Loucy (cell line): ENCODE results near the gene SHOX.

Experiments used
- EZH2phosphoT487 ChIP-seq: fragments of 200-600 bp; IDR thresholded peaks from 2 replicates; pipeline ENCODE4 v1.6.1; 2018; ENCODE audit warnings: antibody characterized with exemption, mild to moderate bottlenecking, moderate library complexity, borderline replicate concordance
- TF ChIP-seq, protein P1 (sequence below): fragments of 200-600 bp; sonication (generic); conservative IDR thresholded peaks from 2 replicates; pipeline ENCODE4 v1.5.1; 2014; ENCODE audit warnings: mild to moderate bottlenecking, antibody characterized with exemption, low read length

DNA sequence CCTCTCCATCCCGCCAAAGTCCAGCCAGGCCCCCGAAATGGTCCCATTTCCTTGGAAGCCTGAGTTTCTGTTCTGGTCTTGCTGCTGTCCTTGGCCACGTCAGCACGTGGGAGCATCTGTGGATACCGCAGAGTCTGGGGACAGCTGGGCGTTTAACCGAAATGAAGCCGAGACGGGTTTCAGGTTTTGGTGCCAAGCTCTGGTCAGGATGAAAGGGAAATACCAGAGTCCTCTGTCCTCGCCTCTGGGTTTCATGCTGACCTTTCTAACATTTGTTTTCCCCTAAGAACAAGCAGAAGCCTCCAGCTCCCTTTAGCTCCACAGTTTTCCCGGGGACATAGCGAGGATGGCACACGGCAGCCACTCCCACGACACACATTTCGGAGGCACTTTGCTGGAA is 19.7 kb downstream of the SHOX start:
- no peak for TF ChIP-seq EZH2phosphoT487
- TF ChIP-seq, protein P1, sequence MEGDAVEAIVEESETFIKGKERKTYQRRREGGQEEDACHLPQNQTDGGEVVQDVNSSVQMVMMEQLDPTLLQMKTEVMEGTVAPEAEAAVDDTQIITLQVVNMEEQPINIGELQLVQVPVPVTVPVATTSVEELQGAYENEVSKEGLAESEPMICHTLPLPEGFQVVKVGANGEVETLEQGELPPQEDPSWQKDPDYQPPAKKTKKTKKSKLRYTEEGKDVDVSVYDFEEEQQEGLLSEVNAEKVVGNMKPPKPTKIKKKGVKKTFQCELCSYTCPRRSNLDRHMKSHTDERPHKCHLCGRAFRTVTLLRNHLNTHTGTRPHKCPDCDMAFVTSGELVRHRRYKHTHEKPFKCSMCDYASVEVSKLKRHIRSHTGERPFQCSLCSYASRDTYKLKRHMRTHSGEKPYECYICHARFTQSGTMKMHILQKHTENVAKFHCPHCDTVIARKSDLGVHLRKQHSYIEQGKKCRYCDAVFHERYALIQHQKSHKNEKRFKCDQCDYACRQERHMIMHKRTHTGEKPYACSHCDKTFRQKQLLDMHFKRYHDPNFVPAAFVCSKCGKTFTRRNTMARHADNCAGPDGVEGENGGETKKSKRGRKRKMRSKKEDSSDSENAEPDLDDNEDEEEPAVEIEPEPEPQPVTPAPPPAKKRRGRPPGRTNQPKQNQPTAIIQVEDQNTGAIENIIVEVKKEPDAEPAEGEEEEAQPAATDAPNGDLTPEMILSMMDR, result no peak
